GM20000 (cell line): ENCODE results near the gene L3MBTL1.
A peak's percentile ranks its signal among the peaks of the same experiment; 100 is the strongest.

Experiments
- DNase-seq: peaks from one replicate; pipeline ENCODE4 v3.0.0; 2012; ENCODE audit warnings: low spot score
- TF ChIP-seq, protein P1 (sequence below): IDR thresholded peaks from 2 replicates; pipeline ENCODE4 v1.5.1; 2012; ENCODE audit warnings: mild to moderate bottlenecking, control low read depth; ENCODE audit errors: extremely low read depth, missing control alignments

Gene L3MBTL1

GRCh38 chr20:43508604-43509040 is 1.1 kb downstream of the L3MBTL1 start:
- DNase-seq, result peak; percentile 32
- TF ChIP-seq, protein P1, sequence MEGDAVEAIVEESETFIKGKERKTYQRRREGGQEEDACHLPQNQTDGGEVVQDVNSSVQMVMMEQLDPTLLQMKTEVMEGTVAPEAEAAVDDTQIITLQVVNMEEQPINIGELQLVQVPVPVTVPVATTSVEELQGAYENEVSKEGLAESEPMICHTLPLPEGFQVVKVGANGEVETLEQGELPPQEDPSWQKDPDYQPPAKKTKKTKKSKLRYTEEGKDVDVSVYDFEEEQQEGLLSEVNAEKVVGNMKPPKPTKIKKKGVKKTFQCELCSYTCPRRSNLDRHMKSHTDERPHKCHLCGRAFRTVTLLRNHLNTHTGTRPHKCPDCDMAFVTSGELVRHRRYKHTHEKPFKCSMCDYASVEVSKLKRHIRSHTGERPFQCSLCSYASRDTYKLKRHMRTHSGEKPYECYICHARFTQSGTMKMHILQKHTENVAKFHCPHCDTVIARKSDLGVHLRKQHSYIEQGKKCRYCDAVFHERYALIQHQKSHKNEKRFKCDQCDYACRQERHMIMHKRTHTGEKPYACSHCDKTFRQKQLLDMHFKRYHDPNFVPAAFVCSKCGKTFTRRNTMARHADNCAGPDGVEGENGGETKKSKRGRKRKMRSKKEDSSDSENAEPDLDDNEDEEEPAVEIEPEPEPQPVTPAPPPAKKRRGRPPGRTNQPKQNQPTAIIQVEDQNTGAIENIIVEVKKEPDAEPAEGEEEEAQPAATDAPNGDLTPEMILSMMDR, result no peak

DNA sequence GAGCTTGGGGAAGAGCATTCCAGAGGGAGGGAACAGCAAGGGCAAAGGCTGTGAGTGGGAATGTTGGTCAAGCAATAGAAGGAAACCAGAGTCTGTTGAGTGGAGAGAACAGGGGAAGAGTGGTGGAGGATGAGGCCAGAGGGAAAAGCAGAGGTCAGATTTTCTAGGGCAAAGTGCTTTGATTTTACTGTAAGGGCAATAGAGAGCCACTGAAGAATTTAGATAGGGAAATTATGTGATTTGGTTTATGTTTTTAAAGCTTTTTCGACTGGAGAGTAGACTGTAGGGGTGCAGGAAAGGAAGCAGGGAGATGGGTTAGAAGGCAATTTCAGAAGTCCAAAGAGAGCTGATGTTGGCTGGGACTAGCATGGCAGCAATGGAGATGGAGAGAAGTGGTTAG is 4.4 kb downstream of the L3MBTL1 start:
- DNase-seq, result no peak
- TF ChIP-seq, protein P1, result no peak

- TF ChIP-seq, protein P1, result no peak
- peak; percentile 32 for DNase-seq
Observed at GRCh38 chr20:43513372-43513930, 6.0 kb downstream of the L3MBTL1 start.

DNA sequence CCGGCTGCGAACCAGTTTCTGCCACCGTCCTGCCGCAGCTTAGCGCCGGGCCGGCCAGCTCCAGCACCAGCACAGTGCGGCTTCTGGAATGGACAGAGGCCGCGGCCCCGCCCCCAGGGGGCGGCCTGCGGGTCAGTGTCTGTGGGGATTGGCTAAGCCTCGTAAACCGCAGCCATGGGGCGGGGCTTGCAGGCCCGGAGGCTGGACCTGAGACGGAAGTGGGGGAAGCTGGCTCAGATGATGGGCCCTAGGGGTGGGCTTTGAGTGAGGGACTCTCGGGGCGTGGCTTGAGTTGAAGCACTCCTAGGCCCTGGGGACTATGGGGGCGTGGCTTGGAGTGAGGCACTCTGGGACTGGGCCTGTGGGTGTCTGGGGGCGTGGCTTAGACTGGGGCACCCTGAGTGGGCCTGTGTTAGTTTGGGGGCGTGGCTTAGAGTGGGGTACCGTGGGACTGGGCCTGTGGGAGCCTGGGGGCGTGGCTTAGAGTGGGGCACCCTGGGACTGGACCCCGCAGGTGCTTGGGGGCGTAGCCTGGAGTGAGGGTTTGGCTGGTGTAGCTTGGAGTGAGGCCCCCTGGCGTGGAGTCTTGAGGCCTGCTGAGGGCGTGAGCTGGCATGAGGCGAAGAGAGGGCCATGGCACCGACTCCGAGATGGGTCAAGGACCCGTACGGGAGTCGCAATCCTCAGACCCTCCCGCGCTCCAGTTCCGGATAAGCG is 6.6 kb downstream of the L3MBTL1 start:
- DNase-seq, result peak; percentile 96
- TF ChIP-seq, protein P1, result peak; percentile 14

- no peak for DNase-seq
- TF ChIP-seq, protein P1, result no peak
Observed at GRCh38 chr20:43514648-43514999, 7.1 kb downstream of the L3MBTL1 start.

DNA sequence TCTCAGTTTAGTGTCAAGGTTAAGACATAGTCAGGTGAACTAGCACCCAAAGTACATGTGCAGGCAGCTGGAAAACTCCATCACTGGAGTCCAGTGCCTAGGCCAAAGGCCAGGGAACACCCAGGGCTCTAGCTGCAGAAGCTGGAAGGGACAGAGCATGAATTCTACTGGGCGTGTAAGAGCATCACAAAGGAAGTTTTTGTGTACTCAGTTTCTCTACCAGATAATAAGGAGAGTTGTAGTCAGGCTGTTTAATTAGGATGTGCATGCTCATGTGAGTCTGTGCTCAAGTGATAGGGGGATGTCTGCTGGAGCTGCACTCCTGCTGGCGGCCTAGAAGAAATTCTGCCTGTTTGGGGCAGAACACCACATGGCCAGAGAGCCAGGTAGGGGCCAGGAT is 8.1 kb downstream of the L3MBTL1 start:
- TF ChIP-seq, protein P1, result no peak

GRCh38 chr20:43516251-43516824 is 8.8 kb downstream of the L3MBTL1 start:
- DNase-seq, result no peak
- TF ChIP-seq, protein P1, result no peak

More for the DNA sequence above, 8.1 kb downstream of the L3MBTL1 start:
- no peak for DNase-seq
